ENCODE measurements around the gene FEM1A. TPM values are rescaled to one million over a fixed set of nuclear protein-coding genes. Genes with fewer than 3 reads are reported as not detected.

Gene FEM1A
- total and polyA plus RNA-seq, 2 of the 13 experiments (the other 11 are each of a cell fraction or from before 2014, with no cell fraction given): 3.2 to 10.8 TPM

DNA sequence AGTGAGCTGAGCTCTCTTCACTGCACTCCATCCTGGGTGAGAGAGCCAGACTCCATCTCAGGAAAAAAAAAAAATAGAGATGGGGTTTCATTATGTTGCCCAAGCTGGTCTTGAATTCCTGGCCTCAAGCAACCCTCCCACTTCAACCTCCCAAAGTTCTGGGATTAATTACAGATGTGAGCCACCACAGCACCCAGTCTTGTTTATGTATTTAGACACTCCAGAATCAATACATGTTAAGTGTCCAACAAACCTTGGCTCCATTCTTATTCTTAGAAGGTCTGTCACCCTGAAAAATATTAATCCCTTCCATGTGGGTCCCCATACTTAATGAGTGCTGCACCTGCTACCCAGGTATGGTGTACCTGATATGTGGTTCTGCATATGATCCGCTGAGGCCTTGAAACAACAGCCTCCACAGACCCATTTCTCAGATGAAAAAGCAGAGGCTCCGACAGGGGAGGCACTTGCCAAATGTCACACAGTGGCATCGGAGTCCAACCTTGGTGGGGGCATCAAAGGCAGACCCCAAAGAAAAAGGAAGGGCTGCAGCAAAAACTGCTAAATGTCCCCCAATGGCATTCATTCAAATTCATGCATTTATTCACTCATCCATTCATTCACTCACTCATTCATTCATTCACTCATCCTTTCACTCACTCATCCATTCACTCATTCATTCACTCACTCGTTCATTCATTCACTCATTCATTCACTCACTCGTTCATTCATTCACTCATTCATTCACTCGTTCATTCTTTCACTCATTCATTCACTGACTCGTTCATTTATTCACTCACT is 23.3 kb downstream of the FEM1A start (continued):
- TF ChIP-seq, protein P1, sequence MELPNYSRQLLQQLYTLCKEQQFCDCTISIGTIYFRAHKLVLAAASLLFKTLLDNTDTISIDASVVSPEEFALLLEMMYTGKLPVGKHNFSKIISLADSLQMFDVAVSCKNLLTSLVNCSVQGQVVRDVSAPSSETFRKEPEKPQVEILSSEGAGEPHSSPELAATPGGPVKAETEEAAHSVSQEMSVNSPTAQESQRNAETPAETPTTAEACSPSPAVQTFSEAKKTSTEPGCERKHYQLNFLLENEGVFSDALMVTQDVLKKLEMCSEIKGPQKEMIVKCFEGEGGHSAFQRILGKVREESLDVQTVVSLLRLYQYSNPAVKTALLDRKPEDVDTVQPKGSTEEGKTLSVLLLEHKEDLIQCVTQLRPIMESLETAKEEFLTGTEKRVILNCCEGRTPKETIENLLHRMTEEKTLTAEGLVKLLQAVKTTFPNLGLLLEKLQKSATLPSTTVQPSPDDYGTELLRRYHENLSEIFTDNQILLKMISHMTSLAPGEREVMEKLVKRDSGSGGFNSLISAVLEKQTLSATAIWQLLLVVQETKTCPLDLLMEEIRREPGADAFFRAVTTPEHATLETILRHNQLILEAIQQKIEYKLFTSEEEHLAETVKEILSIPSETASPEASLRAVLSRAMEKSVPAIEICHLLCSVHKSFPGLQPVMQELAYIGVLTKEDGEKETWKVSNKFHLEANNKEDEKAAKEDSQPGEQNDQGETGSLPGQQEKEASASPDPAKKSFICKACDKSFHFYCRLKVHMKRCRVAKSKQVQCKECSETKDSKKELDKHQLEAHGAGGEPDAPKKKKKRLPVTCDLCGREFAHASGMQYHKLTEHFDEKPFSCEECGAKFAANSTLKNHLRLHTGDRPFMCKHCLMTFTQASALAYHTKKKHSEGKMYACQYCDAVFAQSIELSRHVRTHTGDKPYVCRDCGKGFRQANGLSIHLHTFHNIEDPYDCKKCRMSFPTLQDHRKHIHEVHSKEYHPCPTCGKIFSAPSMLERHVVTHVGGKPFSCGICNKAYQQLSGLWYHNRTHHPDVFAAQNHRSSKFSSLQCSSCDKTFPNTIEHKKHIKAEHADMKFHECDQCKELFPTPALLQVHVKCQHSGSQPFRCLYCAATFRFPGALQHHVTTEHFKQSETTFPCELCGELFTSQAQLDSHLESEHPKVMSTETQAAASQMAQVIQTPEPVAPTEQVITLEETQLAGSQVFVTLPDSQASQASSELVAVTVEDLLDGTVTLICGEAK (IDR thresholded peaks at IDR 0.05): no peak
- TF ChIP-seq, protein P1 (CRISPR knock-in tag; IDR thresholded peaks at IDR 0.05): no peak
- TF ChIP-seq, protein P2, sequence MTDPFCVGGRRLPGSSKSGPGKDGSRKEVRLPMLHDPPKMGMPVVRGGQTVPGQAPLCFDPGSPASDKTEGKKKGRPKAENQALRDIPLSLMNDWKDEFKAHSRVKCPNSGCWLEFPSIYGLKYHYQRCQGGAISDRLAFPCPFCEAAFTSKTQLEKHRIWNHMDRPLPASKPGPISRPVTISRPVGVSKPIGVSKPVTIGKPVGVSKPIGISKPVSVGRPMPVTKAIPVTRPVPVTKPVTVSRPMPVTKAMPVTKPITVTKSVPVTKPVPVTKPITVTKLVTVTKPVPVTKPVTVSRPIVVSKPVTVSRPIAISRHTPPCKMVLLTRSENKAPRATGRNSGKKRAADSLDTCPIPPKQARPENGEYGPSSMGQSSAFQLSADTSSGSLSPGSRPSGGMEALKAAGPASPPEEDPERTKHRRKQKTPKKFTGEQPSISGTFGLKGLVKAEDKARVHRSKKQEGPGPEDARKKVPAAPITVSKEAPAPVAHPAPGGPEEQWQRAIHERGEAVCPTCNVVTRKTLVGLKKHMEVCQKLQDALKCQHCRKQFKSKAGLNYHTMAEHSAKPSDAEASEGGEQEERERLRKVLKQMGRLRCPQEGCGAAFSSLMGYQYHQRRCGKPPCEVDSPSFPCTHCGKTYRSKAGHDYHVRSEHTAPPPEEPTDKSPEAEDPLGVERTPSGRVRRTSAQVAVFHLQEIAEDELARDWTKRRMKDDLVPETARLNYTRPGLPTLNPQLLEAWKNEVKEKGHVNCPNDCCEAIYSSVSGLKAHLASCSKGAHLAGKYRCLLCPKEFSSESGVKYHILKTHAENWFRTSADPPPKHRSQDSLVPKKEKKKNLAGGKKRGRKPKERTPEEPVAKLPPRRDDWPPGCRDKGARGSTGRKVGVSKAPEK (CRISPR knock-in tag; IDR thresholded peaks at IDR 0.05; ENCODE audit: borderline replicate concordance): no peak
- TF ChIP-seq, protein P3, sequence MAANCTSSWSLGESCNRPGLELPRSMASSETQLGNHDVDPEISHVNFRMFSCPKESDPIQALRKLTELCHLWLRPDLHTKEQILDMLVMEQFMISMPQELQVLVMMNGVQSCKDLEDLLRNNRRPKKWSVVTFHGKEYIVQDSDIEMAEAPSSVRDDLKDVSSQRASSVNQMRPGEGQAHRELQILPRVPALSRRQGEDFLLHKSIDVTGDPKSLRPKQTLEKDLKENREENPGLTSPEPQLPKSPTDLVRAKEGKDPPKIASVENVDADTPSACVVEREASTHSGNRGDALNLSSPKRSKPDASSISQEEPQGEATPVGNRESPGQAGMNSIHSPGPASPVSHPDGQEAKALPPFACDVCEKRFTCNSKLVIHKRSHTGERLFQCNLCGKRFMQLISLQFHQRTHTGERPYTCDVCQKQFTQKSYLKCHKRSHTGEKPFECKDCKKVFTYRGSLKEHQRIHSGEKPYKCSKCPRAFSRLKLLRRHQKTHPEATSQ (CRISPR knock-in tag; IDR thresholded peaks at IDR 0.05; ENCODE audit: borderline replicate concordance): no peak
- no peak for TF ChIP-seq JARID2 (CRISPR knock-in tag; IDR thresholded peaks at IDR 0.05; ENCODE audit: insufficient replicate concordance)
- TF ChIP-seq CEBPG (CRISPR knock-in tag; IDR thresholded peaks at IDR 0.05): no peak
- TF ChIP-seq AKAP8 (CRISPR knock-in tag; IDR thresholded peaks at IDR 0.05): no peak
- TF ChIP-seq KLF9 (CRISPR knock-in tag; IDR thresholded peaks at IDR 0.05; ENCODE audit: low read depth): no peak
- no peak for TF ChIP-seq FOXO1 (CRISPR knock-in tag; IDR thresholded peaks at IDR 0.05)
- no peak for TF ChIP-seq TP53 (CRISPR knock-in tag; conservative IDR thresholded peaks at IDR 0.05)
- no peak for TF ChIP-seq WIZ (CRISPR knock-in tag; IDR thresholded peaks at IDR 0.05)
- peak; percentile 46; the same call in 1 of the 2 replicates for TF ChIP-seq ZMYM3 (CRISPR knock-in tag; IDR thresholded peaks at IDR 0.05)
